ENCODE measurements around the gene NDUFS5.
"Not testable (repeated sequence)": the region's sequence is repeated elsewhere in the genome, so short reads cannot be mapped to it uniquely, and the experiment has no call there.

The NDUFS5 gene

DNA sequence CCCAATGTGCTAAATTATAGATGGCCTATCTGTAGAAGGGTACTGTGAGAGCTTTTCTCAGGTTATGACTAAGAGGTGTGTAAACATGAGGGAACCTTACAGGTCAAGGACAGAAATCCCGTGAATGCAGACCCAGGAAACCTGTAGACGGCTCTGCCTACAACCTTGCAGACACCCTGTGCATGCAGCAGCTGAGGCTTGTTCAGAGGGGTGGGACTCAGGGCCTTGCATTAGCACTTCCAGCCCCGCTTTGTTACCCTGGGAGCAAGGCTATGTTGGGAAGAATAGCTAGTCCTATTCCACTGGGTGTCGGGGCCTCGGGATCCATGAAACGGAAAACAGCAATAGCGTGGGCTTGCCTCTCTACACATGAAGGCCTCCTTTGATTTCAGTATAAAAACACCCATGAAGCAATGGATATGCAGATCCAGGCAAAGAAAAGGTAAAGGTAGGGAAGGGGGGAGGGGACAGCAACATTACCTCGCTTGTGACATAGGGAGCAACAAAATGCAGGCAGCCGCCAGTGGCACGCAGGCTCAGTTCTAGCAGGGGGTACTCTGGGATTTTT, 9.5 kb upstream of the NDUFS5 start:
- DNase-seq: no peak

DNA sequence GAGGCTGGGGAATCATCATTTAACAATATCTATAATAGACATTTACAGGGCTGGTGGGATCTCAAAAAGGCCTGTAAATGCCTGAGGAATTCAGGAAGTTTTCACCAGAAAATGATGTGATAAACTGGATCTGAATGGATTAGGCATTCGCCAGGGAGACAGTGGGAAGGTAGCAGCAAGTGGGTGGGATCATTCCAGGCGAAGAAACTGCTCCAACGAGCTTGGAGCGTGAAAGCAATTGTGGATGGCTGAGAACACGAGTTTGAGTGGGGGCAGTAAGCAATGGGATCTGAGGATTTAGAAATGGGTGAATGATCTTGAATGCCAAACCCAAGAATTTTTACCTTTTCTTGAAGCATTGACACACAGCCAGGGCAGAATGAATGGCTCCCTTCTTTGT, 8.9 kb upstream of the NDUFS5 start:
- no peak for DNase-seq

DNA sequence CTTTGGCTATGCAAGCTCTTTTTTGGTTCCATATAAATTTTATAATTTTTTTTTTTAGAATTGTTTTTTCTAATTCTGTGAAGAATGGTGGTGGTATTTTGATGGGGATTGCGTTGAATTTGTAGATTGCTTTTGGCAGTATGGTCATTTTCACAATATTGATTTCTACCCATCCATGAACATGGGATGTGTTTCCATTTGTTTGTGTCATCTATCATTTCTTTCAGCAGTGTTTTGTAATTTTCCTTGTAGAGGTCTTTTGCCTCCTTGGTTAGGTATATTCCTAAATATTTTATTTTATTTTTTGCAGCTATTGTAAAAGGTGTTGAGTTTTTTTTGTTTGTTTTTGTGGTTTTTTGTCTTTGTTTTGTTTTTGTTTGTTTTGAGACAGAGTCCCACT, 5.7 kb upstream of the NDUFS5 start:
- DNase-seq: not testable (repeated sequence)

DNA sequence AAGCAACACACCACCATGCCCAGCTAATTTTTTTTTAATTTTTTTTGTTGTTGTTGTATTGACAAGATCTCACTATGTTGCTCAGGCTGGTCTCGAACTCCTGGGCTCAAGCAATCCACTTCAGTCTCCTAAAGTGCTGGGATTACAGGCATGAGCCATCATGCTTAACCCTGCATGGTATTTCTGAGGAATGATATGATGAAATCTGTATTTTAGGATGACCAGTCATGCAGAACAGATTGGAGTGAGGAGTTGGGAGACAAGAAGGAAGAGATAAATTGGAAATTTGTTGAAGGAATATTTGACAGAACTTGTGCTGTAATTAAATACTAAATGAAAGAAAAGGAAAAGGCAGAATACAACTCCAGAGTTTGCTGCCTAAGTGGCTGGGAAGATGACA, 4.7 kb upstream of the NDUFS5 start:
- no peak for DNase-seq

DNA sequence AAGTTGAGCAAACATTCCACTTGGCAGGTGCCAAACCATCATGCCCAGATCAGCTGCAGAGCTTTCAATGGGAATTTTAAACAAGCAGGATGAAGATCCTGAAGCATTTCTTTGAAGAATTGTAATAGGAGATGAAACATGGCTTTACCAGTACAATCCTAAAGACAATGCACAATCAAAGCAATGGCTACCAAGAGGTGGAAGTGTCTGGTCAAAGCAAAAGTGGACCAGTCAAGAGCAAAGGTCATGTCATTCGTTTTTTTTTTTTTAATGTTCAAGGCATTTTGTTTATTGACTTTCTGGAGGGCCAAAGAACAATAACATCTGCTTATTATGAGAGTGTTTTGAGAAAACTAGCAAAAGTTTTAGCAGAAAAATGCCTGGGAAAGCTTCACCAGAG, 3.0 kb upstream of the NDUFS5 start:
- no peak for DNase-seq

DNA sequence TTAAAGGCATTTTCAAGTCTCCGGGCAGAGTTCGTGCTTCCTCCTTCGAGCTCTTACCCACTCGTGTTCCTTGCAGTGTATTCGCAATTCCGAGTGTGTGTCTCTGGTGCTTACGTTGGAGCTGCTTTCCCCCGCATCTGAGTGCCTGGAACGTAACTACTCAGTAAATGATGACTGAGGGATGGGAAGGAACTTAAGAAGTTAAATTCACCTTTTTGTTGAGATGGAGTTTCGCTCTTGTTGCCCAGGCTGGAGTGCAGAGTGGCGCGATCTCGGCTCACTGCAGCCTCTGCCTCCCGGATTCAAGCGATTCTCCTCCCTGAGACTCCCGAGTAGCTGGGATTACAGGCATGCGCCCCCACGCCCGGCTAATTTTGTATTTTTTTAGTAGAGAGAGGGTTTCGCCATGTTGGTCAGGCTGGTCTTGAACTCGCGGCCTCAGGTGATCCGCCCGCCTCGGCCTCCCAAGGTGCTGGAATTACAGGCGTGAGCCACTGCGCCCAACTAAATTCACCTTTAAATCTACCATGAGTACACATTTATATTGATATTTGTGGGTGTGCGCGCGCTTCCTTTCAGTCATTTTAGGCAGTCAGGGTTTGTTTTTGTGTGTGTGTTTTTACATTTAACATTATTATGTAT, 837 bp downstream of the NDUFS5 start:
- DNase-seq: no peak

DNA sequence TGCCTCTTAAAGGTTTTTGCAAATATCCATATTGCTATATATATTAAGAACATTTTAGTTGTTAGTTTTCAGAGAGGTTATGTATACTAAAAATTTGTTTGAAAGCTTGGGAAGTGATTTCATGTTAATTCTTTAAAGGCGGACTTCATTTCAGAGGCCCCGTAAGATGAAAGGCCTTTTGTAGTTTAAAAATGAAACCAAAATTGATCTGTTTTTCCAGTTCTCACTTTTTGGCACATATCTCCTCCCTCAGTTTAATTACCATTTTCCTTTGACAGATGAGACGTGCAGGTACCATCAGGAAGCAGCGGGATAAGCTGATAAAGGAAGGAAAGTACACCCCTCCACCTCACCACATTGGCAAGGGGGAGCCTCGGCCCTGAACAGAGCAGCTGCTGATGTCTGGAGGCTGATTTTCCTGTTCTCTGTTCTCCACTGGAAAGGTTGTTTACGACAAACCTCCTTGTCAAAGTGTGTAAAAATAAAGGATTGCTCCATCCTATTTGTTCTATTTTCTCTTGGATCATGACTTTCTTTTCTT, 8.0 kb downstream of the NDUFS5 start:
- DNase-seq: no peak

DNA sequence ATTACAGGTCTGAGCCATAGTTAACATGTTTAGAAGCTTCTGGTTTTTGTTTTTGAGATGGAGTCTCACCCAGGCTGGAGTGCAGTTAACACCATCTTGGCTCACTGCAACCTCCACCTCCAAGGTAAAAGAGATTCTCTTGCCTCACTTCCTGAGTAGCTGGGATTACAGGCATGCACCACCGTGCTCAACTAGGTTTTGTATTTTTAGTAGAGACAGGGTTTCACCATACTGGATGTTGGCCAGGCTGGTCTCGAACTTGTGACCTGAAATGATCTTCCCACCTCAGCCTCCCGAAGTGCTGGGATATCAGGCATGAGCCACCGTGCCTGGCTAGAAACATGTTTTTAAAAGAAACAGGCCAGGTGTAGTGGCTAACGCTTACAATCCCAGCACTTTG, 10.5 kb downstream of the NDUFS5 start:
- DNase-seq: no peak

DNA sequence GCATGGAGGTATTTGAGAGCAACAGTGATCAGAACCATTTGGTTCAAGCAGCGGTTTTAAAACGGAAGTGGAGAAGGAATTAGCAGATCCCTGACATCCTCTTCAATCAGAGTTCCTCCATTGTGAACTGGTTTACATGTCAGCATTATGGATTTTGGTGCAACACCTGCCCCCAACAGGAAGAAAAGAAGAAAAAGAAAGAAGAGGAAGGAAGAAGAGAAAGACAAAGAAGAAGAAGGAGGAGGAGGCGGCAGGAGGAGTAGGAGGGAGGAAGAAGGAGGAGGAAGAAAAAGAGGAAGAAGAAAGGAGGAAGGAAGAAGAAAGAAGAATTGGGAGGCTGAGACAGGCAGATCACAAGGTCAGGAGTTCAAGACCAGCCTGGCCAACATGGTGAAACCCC, 17.4 kb downstream of the NDUFS5 start:
- no peak for DNase-seq

DNA sequence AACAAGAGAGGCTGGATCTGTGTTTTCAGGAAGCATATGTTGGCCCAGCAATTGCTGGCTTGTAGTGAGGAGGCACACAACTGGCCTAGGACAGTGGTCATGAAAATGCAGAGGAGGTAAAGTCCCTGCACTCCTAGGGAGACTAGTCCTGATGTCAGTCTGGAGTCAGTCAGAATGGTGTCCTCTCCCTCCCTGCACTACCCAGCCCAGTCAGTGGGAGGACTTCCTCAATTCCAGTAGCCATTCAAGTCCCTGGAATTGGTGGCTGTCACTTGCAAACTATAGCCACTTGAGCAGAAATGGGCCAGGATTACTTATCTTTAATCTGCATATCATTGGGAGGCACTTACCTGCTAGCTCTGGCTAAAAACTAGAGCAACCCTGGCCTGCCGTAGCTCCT, 18.6 kb downstream of the NDUFS5 start:
- DNase-seq: no peak

DNA sequence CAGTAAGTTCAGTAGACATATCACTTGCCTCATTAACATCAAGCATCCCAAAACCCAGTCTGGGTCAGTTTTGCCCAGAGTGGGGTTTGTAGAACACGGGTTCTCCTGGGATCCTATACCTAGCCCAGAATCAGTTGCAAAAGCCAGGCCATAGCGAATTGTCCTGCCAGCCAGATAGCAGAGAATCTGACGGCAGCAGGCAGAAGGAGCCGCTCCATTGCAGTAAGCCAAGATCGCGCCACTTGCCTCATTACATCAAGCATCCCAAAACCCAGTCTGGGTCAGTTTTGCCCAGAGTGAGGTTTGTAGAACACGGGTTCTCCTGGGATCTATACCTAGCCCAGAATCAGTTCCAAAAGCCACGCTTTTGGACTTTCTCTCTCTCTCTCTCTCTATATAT, 19.1 kb downstream of the NDUFS5 start:
- DNase-seq: no peak

DNA sequence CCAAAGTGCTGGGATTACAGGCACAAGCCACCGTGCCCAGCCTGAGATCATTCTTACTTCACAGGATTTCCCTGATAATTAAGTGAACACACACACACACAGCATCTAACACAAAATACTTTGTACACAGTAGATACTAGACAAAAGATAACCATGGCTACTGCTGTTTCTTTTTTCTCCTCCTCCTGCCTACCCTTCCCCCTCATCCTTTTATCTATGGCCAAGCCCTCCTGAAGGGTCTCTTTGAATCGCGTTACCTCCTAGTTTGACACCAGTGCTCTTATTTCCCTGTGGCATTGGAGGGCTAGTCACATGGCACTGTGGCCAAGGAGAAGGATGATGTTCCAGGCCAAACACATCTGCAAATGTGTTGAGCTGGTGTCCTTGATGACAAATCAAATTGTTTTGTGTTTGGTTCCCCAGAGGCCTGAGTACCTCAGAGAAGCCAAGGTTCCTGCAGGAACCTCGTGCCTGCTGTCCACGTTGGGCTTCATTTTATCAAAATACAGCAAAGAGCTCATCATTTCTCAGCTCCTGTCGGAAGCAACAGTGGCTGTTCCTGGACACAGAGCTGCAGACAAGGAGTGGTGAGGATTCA, 20.6 kb downstream of the NDUFS5 start:
- DNase-seq: no peak

DNA sequence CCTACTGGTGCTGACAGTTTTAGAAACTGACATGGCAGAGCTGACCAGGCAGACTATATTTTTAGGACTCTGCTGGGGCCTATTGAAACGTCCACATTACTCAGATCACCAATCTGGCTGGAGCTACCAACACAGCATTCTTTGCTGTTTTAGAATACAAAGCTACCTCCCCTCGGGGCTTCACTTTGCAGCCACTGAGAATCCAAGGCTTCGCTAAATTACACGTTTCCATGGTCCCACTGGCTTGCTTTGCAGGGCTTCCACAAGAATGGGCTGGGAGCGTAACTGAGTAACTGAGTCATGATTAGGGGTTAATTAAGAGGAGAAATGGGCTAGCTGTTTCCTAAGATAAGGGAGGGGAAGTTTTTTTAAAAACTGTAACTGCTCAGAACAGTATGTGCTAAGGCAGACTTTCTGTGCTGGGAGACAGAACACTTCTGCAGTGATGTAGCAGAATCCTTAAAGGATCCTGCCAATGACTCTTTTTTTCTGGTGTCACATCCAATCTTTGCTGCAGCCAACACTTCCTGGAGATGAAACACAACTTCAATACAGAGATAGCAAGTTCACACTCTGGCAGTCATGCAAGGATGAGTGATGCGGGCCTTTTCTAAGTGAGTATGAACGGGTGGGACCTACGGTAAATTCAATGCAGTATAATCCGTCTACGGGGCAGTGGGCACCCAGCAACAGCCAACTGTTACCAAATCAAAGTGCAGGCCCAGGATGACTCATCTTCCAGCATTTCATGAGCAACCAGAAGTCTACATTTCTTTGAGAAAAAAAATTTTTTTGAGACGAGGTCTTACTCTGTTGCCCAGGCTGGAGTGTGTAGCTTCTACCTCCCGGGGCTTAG, 21.5 kb downstream of the NDUFS5 start:
- no peak for DNase-seq

DNA sequence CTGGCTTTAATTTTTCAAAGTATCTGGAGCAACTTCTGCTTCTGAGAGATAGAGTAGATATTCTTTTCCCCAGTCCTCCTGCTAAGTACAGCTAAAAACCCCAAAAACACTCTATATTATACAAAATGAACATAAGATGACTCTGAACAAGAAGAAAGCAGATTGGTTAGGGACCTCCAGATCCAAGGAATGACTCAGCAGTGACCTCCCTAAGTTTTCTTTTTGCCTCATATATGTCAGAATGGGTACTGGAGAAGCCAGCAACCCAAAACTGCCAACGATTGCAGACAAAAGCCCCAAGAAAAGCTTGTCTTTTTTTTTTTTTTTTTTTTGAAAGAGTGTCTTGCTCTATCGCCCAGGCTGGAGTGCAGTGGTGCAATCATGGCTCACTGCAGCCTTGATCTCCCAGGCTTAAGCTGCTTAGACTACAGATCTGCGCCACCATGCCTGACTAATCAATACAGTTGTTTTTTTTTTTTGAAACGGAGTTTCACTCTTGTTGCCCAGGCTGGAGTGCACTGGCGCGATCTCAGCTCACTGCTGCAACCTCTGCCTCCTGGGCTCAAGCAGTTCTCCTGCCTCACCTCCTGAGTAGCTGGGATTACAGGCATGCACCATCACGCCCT, 22.7 kb downstream of the NDUFS5 start:
- no peak for DNase-seq

DNA sequence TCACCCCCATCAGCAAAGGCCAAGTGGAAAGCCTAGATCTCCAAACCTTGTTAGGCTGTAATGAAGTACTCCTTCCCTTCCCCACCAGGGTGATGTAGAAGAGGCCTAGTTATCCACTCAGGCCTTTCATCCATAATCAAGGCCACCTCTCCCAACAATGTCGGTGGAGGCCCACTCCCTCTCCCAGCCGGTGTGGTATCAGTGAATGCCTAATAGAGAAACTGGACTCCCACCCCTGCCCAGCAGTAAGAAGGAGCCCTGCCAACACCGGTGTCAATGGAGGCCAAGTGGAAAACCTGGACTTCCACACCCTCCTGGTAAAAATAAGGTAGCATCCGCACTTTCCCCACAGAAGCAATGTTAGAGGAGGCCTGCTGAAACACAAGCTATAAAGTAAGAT, 23.9 kb downstream of the NDUFS5 start:
- no peak for DNase-seq

DNA sequence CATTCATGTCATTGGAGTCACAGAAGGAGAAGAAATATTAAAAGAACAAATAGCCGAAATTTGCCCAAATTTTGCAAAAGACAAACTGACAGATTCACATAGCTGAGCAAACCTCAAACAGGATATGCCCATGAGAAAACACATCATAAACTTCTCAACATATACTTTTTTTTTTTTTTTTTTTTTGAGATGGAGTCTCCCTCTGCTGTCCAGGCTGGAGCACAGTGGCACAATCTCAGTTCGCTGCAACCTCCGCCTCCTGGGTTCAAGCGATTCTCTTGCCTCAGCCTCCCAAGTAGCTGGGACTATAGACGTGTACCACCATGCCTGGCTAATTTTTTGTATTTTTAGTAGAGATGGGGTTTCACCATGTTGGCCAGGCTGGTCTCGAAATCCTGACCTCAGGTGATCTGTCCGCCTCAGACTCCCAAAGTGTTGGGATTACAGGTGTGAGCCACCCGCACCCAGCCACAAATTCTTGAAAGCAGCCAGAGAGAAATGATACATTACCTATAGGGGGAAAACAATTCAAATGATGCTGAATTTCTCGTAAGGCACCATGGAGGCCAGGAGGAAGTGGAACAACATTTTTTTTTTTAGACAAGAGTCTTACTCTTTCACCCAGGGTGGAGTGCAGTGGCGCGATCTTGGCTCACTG, 25.2 kb downstream of the NDUFS5 start:
- not testable (repeated sequence) for DNase-seq

DNA sequence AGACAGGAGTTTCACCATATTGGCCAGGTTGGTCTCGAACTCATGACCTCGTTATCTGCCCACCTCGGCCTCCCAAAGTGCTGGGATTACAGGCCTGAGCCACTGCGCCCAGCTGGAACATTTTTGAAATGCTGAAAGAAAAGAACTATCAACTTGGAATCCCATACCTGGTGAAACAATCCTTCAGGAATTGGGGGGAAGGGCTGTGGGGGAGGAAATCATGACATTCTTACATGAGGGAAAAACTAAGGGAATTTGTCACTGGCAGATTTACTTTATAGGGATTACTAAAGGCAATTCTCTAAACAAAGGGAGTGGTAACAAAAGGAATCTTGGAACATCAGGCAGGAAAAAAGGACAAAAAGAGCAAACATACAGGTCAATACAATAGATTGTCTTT, 25.8 kb downstream of the NDUFS5 start:
- DNase-seq: no peak

DNA sequence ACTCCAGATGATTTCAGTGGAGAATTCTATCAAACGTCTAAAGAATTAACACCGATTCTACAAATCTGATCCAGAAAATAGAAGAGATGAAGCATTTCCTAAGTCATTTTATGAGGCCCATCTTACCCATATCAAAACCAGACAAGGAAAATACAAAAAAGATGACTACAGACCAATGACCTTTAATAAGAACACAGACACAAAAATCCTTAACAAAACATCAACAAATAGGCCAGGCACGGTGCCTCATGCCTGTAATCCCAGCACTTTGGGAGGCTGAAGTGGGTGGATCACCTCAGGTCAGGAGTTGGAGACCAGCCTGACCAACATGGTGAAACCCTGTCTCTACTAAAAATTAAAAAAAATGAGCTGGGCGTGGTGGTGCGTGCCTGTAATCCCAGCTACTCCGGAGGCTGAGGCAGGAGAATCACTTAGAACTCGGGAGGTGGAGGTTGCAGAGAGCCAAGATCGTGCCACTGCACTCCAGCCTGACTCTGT, 29.1 kb downstream of the NDUFS5 start:
- not testable (repeated sequence) for DNase-seq

DNA sequence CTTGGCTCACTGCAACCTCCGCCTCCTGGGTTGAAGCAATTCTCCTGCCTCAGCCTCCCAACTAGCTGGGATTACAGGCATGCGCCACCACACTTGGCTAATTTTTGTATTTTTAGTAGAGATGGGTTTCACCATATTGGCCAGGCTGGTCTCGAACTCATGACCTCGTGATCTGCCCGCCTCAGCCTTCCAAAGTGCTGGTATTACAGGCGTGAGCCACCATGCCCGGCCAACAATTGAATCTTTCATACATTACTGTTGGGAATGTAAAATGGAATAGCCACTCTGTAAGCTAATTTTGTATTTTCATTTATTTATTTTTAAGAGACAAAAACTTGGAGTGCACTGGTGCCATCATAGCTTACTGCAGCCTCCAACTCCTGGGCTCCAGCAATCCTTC, 35.4 kb downstream of the NDUFS5 start:
- not testable (repeated sequence) for DNase-seq

DNA sequence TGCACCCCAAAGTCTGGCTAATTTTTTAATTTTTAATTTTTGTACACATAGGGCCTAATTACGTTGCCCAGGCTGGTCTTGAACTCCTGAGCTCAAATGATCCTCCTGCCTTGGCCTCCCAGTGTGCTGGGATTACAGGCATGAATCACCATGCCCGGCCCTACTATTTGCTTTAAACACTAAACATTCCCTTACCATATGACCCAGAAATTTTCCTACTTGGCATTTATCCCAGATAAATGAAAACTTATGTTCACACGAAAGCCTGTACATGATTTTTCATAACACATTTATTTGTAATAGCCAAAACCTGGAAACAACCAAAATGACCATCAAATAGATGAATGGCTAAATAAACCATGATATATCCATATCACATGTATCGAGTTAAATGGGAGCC, 35.8 kb downstream of the NDUFS5 start:
- DNase-seq: no peak

DNA sequence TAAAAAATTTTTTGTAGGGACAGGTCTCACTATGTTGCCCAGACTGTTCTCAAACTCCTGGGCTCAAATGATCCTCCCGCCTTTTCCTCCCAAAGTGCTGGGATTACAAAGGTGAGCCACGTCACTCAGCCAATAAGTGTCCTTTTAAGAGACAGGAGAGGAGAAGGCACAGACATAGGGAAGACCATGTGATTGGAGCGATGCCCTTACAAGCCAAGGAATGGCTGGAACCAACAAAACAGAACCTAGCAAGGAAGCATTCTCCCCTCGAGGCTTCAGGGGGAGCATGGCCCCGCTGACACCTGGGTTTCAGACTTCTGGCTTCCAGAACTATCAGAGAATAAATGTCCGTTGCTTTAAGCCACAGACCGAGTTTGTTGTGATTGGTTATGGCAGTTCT, 37.0 kb downstream of the NDUFS5 start:
- no peak for DNase-seq

DNA sequence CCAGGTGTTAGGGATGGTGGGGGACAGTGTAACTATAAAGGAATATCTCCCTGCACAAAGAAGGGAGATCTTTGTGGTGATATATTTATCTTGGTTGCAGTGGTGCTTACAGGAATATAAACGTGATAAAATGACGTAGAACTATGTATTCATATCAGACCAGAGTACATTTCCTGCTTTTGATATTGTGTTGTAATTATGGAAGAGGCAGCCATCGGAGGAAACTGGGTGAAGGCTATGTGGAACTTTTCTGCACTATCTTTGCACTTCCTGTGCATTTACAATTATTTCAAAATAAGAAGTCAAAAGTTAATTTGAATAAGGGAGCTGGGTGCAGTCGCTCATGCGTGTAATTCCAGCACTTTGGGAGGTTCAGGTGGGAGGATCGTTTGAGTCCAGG, 37.6 kb downstream of the NDUFS5 start:
- DNase-seq: no peak
